Measurements from ENCODE around the gene SAMHD1.
"Not testable (repeated sequence)": the region's sequence is repeated elsewhere in the genome, so short reads cannot be mapped to it uniquely, and the experiment has no call there.

The SAMHD1 gene

GRCh38 chr20:36969051-36969450 is 17.5 kb upstream of the SAMHD1 start:
- TF ChIP-seq CTCF (IDR thresholded peaks at IDR 0.05; ENCODE audit: low read depth, low read length): no peak
- H3K4me3 ChIP-seq (ENCODE audit: low read depth, low read length): no peak overlapping the region

- no peak for TF ChIP-seq CTCF (IDR thresholded peaks at IDR 0.05; ENCODE audit: low read depth, low read length)
- no peak overlapping the region for H3K4me3 ChIP-seq (ENCODE audit: low read depth, low read length)
Observed at GRCh38 chr20:36967636-36968035, 16.1 kb upstream of the SAMHD1 start.

- H3K4me3 ChIP-seq (ENCODE audit: low read depth, low read length): not testable (repeated sequence)
Observed at GRCh38 chr20:36966965-36967364, 15.5 kb upstream of the SAMHD1 start.

- not testable (repeated sequence) for H3K4me3 ChIP-seq (ENCODE audit: low read depth, low read length)
Observed at GRCh38 chr20:36962354-36962941, 10.9 kb upstream of the SAMHD1 start.

GRCh38 chr20:36959242-36959641 is 7.7 kb upstream of the SAMHD1 start:
- H3K4me3 ChIP-seq (ENCODE audit: low read depth, low read length): no peak overlapping the region
- TF ChIP-seq CTCF (IDR thresholded peaks at IDR 0.05; ENCODE audit: low read depth, low read length): no peak

GRCh38 chr20:36957875-36958667 is 6.6 kb upstream of the SAMHD1 start:
- no peak overlapping the region for H3K4me3 ChIP-seq (ENCODE audit: low read depth, low read length)
- TF ChIP-seq CTCF (IDR thresholded peaks at IDR 0.05; ENCODE audit: low read depth, low read length): no peak

- TF ChIP-seq CTCF (IDR thresholded peaks at IDR 0.05; ENCODE audit: low read depth, low read length): no peak
Observed at GRCh38 chr20:36956674-36957073, 5.2 kb upstream of the SAMHD1 start.

GRCh38 chr20:36956016-36956415 is 4.5 kb upstream of the SAMHD1 start:
- no peak for TF ChIP-seq CTCF (IDR thresholded peaks at IDR 0.05; ENCODE audit: low read depth, low read length)
- H3K4me3 ChIP-seq (ENCODE audit: low read depth, low read length): no peak overlapping the region

More at GRCh38 chr20:36956674-36957073, 5.2 kb upstream of the SAMHD1 start:
- H3K4me3 ChIP-seq (ENCODE audit: low read depth, low read length): no peak overlapping the region
